HG02943 (cell line): ENCODE results near the gene UNC5A.

Experiments
- ATAC-seq: cut with Tn5 transposase; IDR thresholded peaks from one replicate; pipeline ENCODE4 v1.9.1; 2021; ENCODE audit warnings: mild to moderate bottlenecking, low read depth, moderate library complexity; ENCODE audit not compliant: unreplicated experiment

UNC5A gene

DNA sequence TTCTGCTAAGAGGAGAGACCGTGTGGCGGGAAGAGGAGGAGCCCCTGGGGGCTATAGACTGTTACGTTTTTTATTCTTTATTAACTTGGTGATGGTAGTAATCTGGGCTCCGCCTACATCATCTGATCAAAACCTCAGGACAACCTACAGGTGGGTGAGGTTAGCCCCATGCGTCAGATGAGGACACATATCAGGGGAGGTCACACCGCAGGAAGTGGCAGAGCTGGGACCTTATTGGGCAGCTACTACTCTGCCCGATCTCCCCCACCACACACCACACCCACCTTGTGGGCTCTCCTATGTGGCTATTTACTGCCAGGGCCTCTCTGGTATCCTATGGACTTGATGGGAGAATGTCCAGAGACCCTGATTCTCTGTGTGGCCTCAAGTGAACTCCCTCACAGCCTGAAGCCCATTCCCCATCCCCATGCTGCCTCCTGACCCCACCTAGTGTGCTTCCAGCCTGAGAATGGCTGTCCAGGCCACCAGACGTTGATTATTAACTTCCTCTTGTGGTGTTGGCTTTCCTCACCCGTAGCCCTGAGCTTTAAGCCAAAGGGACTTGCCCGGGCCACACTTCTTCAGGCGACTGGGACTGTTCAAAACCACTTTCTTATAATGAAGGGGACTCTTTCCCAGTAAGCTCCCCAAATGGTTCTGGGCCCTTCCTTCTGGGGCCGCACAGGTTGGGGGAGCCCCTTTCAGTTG lies 8.2 kb downstream of the UNC5A start:
- peak; percentile 64 for ATAC-seq

DNA sequence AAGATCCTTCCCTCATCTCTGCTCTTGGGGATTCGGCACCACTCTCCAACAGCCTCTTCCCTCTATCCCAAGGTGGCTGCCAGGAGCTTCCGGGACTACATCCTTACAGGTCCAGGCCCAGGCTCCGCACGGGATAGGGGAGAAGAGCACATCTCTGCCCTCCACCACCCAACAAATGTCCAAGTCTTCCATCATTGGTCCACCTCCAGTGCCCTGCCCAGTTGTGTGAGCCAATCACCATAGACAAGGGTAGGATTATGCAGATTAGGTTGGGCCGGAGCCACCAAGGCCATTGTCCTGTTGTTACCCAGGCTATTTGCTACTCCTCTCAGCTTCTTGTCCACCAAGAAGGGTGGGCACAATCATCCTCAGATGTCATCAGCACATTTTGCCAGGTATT lies 9.1 kb downstream of the UNC5A start:
- no peak for ATAC-seq

DNA sequence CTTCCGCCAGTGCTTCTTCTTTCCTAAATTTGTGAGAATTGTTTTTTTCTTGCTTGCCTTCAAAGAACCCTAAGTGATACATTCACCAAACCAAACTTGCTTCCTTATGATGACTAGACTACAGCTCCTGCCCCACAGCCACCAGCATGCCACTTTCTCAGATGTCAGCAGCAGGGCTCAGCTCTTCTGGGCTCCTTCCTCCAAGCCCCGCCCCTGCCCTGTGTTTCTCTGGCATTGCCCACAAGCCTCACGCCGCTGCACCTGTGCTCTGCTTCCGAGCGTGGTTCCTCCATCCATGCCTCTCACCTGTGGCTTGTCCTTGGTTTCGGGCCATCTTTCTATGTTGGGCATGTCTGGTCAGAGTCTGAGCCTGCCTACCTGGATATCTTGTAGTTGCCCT lies 10.6 kb downstream of the UNC5A start:
- no peak for ATAC-seq

DNA sequence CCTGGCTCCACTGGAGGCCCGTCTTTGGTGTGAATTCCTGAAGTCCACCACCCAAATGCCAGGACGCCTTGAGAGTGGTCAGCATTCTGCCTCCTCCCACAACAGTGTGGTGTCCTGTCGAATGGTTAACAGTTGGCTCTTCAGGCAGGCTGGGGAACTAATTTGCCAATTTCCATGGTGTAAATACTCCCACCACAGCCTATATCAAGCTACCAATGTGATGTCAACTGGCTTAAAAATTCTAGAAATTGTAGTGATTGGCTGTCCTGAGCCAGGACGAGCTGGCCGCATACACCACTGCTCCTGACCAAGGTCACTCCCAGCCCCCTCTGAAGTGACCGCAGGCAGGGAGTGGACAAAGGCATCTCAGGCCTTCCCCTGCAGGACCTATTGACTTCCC lies 11.1 kb downstream of the UNC5A start:
- ATAC-seq: no peak

DNA sequence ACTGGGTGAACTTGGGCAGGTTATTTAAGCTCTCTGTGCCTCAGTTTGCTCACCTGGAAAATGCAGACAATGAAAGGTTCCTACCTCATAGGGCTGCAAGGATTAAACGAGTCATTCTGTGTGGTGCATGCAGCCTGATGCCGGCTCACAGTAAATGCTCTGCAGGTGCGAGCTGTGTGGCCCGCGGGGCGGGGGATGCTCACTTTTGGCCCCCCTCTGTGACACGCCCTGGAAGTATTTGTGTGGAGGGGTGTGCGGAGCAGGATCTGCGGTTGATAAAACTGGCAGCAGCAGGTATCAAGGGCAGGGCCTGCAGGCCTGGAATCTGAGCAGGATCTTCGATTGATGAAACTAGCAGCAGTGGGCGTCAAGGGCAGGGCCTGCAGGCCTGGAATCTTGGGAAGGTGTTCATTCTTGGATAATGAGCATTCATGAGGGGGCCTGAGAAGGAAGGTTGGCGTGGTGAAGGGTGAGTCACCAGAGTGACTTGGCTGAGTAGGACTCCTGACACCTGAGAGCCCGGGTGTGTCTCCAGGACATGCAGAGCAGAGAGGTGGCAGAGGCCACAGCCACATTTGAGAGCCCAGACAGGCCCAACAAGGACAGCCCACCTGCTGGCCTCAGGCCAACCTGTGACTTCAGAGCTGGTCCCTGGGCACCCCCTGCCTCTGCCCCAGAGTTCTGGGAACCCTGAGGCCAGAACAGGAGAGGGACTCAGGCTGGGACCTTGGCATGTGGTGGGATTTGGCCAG lies 11.9 kb downstream of the UNC5A start:
- no peak for ATAC-seq

DNA sequence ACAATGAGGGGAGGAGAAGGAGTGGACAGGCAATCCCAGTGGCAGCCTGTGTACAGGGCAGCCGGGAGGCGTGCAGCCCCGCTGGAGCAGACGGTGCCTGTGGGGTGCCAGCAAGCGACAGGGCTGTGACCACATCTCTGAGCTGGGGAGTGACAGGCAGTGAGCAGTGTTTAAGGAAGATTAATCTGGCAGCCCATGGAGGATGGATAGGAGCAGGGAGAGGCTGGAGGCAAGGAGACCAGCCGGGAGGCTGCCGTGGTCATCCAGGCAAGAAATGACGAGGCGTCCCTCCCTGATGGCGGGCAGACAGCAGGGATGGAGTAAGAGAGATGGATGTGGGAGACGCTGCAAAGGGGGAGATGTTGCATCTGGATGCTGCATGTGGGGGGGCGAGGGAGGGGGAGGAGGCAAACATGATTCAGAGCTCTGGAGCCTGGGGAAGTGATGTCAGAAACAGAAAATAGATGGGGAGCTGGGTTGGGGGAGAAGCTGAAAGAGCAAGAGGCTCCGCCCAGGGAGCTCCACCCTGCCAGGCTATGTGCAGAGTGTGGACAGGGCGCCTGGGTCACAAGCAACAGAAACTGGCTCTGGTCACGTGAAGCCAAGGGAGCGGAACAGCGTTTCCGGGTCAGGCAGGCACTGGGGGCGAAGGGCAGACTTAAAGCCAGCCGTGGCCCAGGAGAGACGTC lies 12.6 kb downstream of the UNC5A start:
- no peak for ATAC-seq

DNA sequence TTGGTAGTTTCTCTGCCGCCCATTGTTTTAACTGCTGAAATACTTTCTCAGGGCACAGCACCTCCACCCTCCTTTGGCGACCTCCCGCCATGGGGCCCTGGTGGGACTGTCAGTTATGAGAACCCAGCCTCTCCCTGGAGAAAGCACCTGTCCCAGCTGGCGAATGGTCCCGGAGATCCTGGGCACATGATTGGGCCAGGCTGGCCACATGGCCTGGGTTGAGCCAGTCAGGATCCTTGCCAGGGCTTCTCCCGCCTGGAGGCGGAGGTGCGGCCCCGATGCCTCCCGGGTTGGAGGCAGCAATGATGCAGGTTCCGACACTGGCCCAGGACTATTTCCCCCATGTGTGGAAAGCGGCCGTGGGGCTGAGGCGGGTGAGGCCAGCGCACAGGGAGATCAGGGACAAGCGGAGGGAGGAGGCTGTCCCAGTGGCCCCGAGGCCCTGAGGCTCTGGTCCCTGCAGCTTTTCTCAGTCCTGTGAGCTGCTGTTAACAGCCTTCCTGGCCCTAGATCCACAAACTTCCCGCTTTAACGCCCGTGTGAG lies 13.6 kb downstream of the UNC5A start:
- no peak for ATAC-seq

DNA sequence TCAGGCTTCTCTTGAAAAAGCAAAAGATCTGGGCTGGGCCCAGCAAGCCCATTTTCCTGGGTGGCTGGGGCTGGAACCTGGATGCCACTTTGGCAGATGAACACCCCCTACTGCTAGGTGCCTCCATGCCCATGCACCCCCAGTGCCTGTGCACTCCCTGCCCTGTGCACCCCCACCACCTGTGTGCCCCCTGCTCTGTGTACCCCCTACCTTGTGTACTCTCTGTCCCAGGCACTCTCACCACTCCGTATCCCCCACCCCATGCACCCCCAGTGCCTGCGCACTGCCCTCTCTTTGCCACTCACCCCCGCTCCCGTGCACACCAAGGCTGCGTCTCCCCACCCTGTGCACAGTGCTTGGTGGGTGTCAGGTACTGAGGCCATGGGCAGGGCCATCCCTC lies 14.2 kb downstream of the UNC5A start:
- no peak for ATAC-seq

DNA sequence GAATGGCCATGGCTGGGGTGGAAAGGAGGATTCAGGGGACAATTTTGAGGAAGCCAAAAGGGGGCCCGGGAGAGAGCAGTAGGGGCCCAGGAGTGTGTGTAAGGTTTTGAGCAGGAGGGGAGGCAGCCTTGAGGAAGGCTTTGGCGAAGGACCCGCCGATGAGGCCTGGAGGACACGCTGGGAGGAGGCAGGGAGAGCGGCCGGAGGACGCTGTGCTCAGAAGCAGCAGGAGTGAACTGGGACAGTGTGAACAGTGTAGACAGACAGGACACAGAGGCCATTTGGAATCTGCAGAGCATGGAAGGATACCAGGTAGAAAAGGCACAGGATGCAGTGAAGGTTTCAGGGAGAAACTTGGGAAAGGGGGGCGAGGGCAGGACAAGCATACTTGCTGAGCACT lies 14.9 kb downstream of the UNC5A start:
- no peak for ATAC-seq

DNA sequence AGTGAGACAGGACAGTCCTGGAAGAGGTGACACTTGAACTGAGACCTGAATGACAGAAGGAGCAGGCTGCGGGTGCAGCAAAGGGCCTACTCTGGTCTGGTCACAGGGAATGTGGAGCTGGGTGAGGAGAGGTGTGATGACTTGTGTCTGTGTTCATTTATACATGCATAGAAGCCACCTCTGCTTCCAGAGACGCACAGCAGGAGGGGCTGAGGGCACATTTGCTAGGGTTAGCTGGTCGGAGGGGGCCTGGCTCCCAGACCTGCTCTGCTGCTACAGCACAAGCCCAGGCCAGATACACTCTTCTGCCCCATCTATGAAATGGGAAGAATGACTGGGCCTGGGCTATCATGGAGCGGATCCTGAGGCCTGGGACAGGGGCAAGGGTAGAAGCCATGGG lies 15.6 kb downstream of the UNC5A start:
- no peak for ATAC-seq

DNA sequence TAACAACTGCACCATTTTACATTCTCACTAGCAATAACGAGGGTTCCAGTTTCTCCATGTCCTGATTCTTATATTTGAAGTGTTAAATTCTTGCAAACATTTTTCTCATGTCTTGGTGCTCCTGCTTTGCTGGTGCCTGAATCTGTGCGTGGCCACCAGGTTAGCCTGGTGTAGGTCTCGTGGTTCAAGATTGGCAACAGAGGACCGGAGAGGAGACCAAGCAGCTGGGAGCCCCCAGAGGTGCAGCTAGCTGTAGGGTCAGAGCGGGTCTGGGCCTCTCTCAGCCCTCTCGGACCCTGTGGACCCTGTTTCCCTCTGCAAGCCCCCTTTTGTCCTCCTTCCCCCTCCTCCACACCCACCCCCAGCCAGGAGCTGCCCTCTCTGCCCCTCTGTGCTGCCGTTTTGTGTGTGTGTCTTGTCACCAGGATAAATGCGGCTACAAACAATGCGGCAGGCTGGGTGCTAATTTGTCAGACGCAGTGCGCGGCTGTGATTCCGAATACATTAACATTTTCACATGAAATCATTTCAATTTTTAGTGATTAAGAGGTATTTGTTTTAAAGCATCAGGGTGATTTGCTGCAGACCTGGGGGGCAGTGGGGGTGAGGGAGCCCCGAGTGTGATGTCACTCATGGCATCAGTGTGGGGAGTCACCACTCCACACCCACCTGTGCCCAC lies 17.5 kb downstream of the UNC5A start:
- no peak for ATAC-seq

DNA sequence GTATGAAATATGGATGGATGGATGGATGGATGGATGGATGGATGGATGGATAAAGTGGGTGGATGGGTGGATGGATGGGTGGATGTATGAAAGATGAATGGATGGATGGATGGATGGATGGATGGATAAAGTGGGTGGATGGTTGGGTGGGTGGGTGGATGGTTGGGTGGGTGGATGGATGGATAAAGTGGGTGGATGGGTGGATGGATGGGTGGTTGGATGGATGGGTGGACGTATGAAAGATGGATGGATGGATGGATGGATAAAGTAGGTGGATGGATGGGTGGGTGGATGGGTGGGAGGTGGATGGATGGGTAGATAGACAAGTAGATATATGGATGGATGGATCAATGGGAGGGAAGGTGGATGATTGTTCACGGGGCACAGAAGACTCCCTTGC lies 19.0 kb downstream of the UNC5A start:
- no peak for ATAC-seq

DNA sequence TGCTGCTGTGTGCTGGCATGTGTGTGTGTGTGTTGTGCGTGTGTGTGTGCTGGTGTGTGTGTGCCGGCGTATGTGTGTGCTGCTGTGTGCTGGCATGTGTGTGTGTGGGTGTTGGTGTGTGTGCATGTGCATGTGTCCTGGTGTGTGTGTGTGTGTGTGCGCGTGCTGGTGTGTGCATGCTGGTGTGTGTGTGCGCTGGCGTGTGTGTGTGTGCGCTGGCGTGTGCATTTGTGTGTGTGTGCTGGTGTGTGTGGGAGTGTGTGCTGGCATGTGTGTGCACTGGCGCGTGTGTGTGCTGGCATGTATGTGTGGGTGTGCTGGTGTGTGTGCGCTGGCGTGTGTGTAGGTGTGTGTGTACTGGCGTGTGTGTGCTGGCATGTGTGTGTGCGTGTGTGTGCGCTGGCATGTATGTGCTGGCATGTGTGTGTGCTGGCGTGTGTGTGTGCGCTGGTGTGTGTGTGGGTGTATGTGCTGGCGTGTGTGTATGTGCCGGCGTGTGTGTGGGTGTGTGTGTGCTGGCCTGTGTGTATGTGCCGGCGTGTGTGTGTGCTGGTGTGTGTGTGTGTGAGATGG lies 20.1 kb downstream of the UNC5A start:
- no peak for ATAC-seq

DNA sequence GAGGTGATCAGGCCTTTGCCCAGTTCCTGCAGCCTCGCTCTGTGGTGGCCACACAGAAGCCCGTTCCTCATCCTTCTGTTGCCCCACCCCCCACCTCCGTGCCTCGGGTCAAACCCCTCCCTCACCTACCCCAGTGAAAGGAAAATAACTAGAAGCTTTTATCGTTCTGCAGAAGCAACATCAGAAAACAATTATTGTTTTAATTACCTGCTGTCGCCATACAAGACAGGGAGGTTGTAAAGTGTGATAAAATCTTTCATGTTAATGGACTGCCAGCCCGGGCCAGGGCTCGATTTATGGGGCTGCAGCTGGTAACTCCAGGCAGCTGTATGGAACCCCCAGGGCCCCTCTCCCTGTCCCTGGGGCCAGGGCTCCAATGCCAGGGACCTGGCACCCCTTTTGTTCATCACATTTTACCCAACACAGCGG lies 20.6 kb downstream of the UNC5A start:
- no peak for ATAC-seq

DNA sequence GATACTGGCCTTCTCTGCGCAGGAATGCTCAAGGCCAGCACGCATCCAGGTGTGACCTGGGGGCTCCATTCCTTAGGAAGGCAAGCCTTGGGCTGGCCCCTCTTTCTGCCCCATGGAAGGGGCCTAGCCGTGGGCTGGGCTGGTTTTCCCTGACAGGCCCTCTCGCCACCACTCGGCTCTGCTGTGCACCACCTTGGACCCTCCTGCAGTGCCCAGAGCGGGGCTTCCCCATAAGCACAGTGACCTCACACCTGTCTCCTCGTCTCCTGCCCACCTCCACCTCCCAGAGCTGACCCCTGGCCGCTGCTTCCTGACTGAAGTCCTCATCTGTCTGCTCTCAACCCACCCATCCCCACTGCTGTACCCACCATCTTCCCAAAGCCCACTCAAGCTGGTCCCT lies 21.1 kb downstream of the UNC5A start:
- ATAC-seq: no peak

DNA sequence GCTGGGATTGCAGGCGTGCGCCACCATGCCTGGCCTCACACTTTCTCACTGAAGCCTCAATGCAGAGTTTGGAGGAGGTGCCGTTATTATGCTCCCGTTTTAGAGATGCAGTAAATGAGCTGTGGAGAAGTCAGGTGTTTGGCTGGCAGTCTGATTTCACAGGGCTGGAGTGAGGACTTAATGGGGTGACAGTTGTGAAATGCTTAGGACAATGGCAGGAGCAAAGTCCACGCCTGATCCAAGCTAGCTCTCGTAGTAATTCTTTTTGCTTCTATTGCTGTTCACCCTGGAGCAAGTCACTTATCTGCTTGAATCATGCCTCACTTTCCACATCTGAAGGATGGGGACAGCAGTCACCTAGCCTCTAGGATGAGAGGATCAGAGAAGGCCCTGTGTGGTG lies 21.8 kb downstream of the UNC5A start:
- no peak for ATAC-seq

DNA sequence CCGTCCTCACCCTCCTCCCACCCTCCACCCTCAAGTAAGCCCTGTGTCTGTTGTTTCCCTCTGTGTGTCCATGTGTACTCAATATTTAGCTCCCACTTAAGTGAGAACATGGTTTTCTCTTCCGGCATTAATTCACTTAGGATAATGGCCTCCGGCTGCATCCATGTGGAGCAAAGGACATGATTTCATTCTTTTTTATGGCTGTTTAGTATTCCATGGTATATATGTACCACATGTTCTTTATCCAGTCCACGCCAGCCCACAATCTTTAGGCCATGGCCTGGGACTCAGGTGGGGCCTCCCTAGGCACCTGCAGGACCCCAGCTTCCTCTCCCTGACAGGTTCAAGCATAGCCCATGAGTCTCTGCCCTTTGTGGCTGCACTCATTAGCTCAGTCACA lies 22.9 kb downstream of the UNC5A start:
- no peak for ATAC-seq

DNA sequence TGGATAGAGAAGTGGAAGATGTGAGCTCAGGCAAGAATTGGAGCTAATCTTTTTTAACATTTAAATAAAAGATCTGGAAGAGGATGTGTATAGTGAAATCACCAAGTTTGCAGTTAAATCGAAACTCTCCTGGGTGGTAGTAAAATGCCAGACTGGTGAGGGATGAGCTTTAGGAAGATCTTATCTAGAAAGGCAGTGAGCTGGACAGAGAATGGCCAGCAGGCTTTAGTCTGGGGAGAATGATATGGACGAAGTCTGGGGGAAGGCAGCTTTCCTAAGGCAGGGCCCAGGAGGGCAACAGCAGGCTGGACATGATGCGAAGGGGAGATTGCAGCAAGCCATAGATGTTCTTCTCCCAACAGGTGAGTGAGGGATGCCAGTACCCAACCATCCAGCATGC lies 25.6 kb downstream of the UNC5A start:
- no peak for ATAC-seq

DNA sequence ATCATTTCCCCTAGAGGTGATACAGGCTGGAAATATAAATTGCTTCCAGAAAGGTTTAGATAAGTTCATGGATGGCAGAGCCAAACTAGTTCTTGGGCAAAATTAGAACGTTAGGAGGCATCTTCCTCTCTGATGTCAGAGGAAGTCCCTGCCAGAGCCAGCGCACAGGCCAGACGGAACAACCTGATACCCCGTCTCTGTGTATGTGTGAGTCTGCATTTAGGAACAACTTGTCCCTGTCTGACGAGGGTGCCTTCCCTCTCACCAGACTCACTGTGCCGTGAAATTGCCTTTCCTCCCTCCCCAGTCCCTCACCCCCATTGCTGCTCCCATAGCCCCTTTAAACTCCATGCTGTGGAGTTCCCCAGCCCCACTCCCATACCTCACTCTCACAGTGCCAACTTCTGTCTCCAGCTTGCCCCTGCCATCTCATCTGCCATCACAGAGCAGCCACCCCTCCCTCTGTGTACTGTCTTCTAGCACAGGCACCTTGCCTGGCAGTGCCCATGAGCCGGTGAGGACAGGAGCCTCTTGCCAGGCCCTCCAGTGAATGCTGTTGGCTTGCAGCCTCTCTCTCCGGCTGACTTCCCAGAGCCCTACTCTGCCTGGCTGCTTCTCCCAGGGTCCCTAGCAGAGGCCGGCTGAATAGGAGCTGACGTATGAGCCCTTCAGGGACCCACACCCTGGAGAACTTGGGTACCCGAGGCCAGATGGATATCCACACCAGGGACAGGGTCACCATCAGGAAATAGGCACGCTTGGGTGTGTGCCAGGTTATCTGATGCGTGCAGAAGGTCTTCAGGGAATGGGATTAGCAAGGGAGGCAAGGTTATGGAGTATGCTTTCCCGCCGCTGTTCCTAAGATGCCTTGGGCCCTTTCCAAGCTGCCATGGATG lies 26.7 kb downstream of the UNC5A start:
- ATAC-seq: no peak

DNA sequence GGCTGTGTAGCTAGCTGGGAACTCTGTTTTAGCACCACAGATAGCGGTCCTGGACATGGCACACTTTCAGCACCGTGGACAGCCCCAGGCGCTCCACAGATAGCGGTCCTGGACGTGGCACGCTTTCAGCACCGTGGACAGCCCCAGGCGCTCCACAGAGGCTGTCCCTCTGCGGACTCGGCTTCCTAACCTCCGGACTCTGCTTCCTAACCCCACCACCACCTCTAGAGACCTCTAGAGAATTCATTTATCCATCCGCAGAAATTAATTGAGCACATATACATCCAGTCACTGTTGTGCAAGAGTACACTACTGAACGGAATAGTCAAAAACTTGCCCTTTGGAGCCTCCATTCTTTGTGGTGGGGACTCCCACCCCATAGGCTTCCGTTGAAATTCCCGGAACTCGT lies 27.4 kb downstream of the UNC5A start:
- no peak for ATAC-seq
